Breast epithelium (tissue), 3 donors: ENCODE data around the gene MTHFD2L.

Source experiments
- POLR2A ChIP-seq: fragments of 450-650 bp; IDR thresholded peaks from one replicate; pipeline ENCODE4 v1.6.1; 2016; ENCODE audit warnings: antibody characterized with exemption, mild to moderate bottlenecking, moderate library complexity
- POLR2AphosphoS5 ChIP-seq, 3 donors: sonication (generic); formaldehyde crosslinking; IDR thresholded peaks; one replicate each; pipeline ENCODE4 v1.6.1; 2017; ENCODE audit warnings: antibody characterized with exemption in 3 of 3
- TF ChIP-seq, protein P1 (sequence below), 3 donors: fragments of 450-650 bp; IDR thresholded peaks; one replicate each; pipeline ENCODE4 v1.5.1; 2016 to 2017; ENCODE audit warnings: antibody characterized with exemption in 3 of 3, mild to moderate bottlenecking in 3 of 3, moderate library complexity in 3 of 3

DNA sequence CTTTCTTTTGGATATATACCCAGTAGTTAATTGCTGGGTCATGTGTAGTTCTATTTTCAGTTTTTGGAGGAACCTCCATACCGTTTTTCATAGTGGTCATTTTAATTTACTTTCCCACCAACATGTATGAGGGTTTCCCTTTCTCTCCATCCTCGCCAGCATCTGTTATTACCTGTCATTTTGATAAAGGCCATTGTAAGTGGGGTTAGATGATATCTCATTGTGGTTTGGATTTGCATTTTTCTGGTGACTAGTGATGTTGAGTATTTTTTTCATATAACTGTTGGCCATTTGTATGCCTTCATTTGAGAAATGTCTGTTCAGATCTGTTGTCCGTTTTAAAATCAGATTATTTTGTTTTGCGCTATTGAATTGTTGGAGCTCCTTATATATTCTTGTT lies 30.2 kb upstream of the MTHFD2L start:
- TF ChIP-seq, protein P1, sequence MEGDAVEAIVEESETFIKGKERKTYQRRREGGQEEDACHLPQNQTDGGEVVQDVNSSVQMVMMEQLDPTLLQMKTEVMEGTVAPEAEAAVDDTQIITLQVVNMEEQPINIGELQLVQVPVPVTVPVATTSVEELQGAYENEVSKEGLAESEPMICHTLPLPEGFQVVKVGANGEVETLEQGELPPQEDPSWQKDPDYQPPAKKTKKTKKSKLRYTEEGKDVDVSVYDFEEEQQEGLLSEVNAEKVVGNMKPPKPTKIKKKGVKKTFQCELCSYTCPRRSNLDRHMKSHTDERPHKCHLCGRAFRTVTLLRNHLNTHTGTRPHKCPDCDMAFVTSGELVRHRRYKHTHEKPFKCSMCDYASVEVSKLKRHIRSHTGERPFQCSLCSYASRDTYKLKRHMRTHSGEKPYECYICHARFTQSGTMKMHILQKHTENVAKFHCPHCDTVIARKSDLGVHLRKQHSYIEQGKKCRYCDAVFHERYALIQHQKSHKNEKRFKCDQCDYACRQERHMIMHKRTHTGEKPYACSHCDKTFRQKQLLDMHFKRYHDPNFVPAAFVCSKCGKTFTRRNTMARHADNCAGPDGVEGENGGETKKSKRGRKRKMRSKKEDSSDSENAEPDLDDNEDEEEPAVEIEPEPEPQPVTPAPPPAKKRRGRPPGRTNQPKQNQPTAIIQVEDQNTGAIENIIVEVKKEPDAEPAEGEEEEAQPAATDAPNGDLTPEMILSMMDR (IDR thresholded peaks at IDR 0.05) = no peak
- no peak for TF ChIP-seq POLR2A
- no peak for TF ChIP-seq POLR2AphosphoS5 (IDR thresholded peaks at IDR 0.05)
